Common myeloid progenitor, CD34-positive (primary cell): ENCODE data around the gene TRPM7.
A peak's percentile ranks its signal among the peaks of the same experiment; 100 is the strongest.
"Not testable (repeated sequence)": the region's sequence is repeated elsewhere in the genome, so short reads cannot be mapped to it uniquely, and the experiment has no call there.

ENCODE experiments used
- CTCF ChIA-PET: fragments of 350-600 bp; sonication (Branson Sonifier 250); formaldehyde crosslinking; loops from one replicate; lab custom pipeline; 2021; ENCODE audit warnings: antibody characterized with exemption; lab: Charles Lee
- POLR2A ChIA-PET: fragments of 350-600 bp; sonication (Branson Sonifier 250); formaldehyde crosslinking; loops from one replicate; lab custom pipeline; 2021; ENCODE audit warnings: antibody characterized with exemption; lab: Charles Lee
- DNase-seq, 3 donors: peaks; one replicate each; pipeline versions ENCODE4 v3.0.0 to v3.0.0-alpha.2; 2013
- H3K27ac ChIP-seq, 2 experiments: 1 replicate in 1 of 2; 2 replicates in 1 of 2; pipeline ENCODE4 v1.7.0; 2013; ENCODE audit warnings: inconsistent platforms in 2 of 2, low read length in 2 of 2, mild to moderate bottlenecking in 2 of 2, low read depth in 1 of 2, moderate library complexity in 1 of 2; ENCODE audit not compliant: severe bottlenecking in 2 of 2, insufficient read depth in 1 of 2, poor library complexity in 1 of 2
- H3K27me3 ChIP-seq, 5 experiments: replicated peaks in 2 of 5; 1 replicate in 3 of 5; 2 replicates in 2 of 5; pipeline versions ENCODE4 v1.6.1 to v1.7.0; 2013; ENCODE audit warnings: low read length in 4 of 5, mild to moderate bottlenecking in 2 of 5, moderate library complexity in 2 of 5, inconsistent platforms in 1 of 5; ENCODE audit not compliant: insufficient read depth in 5 of 5, control insufficient read depth in 4 of 5
- H3K36me3 ChIP-seq, 4 experiments: 1 replicate in 2 of 4; 2 replicates in 2 of 4; pipeline versions ENCODE4 v1.6.1 to v1.7.0; 2013; ENCODE audit warnings: low read length in 3 of 4, control low read depth in 1 of 4, mild to moderate bottlenecking in 1 of 4; ENCODE audit not compliant: control insufficient read depth in 4 of 4, insufficient read depth in 4 of 4
- H3K4me1 ChIP-seq, 4 experiments: 1 replicate in 3 of 4; 2 replicates in 1 of 4; pipeline versions ENCODE4 v1.6.1 to v1.7.1; 2013; ENCODE audit warnings: low read length in 3 of 4, mild to moderate bottlenecking in 3 of 4, control low read depth in 1 of 4, inconsistent platforms in 1 of 4, moderate library complexity in 1 of 4; ENCODE audit not compliant: control insufficient read depth in 4 of 4, insufficient read depth in 4 of 4; ENCODE audit errors: control extremely low read depth in 1 of 4
- H3K4me3 ChIP-seq, 7 experiments: 1 replicate in 4 of 7; 2 replicates in 3 of 7; pipeline versions ENCODE4 v1.5.1 to v1.7.0; 2013; ENCODE audit warnings: mild to moderate bottlenecking in 7 of 7, low read length in 6 of 7, moderate library complexity in 6 of 7, inconsistent platforms in 2 of 7, low read depth in 2 of 7, control low read depth in 1 of 7; ENCODE audit not compliant: insufficient read depth in 4 of 7, control insufficient read depth in 1 of 7; ENCODE audit errors: extremely low read depth in 1 of 7
- H3K9me3 ChIP-seq, 5 experiments: 1 replicate in 4 of 5; 2 replicates in 1 of 5; pipeline versions ENCODE4 v1.6.1 to v1.7.1; 2013; ENCODE audit warnings: low read length in 4 of 5, mild to moderate bottlenecking in 2 of 5, inconsistent platforms in 1 of 5, low read depth in 1 of 5, moderate library complexity in 1 of 5; ENCODE audit not compliant: control insufficient read depth in 4 of 5, insufficient read depth in 2 of 5; ENCODE audit errors: control extremely low read depth in 1 of 5
- WGBS: methylation state at CpG from one replicate; pipeline ENCODE4 v1.1.5; 2013; ENCODE audit not compliant: insufficient coverage; 5-methylcytosine and 5-hydroxymethylcytosine counted together

TRPM7 gene

DNA sequence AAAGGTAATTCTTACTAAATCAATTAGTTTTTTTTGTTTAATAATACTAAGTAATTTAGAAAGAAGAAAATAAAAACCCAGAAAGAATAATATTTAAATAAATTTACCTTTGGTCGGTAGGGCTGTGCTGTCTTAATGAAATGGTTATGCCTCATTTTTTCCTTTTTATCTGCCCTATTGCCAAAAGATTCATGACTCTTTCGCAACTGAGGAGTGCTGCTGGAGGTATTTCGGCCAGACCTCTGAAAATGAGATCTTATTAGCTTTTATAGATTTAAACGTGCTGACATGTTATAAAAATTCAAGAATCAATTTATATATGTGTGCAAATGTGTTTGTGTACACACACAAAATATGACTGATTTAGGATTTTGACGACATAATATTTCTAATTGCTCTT lies 73.0 kb downstream of the TRPM7 start:
- Histone ChIP-seq H3K36me3 (peaks cover 5 to 48% (median 28%) of the 10 kb centered on the region in 4 experiments), H3K27ac (no peak overlapping the region), H3K9me3 (no peaks in the 10 kb centered on the region), H3K4me1 (no peaks in the 10 kb centered on the region), H3K4me3 (no peak overlapping the region), H3K27me3 (no peaks in the 10 kb centered on the region)
- DNase-seq, result no peak
- ChIA-PET POLR2A (no interaction called here), CTCF (no interaction called here)
- 100% methylated on average over 1 of the region's 5 CpGs for WGBS

DNA sequence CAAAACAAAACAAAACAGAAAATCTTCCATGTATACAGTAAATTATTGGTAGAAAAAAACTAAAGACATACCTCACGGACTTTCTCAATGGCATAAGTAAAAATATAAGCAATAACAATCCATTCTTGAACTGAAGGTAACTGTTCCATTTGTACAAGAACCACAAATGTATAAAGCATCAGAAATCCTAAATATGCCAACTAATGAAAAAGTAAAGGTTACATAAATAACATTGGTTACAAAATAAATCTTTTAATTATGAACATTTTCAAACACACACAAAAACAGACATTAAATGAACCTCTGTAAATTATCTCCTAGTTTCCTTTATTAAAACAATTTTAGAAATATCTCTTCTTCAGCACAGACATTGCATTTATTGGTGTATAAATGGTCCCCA lies 79.5 kb downstream of the TRPM7 start:
- Histone ChIP-seq H3K9me3 (no peaks in the 10 kb centered on the region), H3K36me3 (peaks cover 23 to 71% (median 47%) of the 10 kb centered on the region in 4 experiments), H3K27me3 (no peaks in the 10 kb centered on the region), H3K4me3 (no peak overlapping the region), H3K4me1 (peaks cover 0 to 4% (median 2%) of the 10 kb centered on the region in 4 experiments), H3K27ac (no peak overlapping the region)
- WGBS, result no CpG with 5 or more reads among the region's 1 CpG
- CTCF ChIA-PET, result no interaction called here
- POLR2A ChIA-PET, result no interaction called here
- DNase-seq, result no peak

DNA sequence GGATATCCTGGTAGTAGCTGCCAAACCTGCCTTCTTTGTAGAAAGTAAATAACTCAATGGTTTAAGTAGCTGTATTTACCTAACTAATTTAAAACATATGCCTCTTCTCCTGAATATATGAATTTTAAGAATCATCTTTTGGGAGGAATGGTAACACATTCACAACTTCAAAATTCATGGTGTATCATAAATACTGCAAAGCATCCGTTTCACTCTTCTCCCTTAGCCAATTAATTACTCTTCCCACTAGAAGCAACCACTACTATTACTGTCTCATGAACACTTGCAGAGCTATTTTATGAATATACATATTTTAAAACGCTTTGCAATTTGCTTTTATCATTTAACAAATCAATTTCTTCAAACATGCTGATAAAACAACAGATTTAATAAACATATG lies 81.1 kb downstream of the TRPM7 start:
- CTCF ChIA-PET, result no interaction called here
- peaks cover 21 to 57% (median 40%) of the 10 kb centered on the region in 4 experiments for H3K36me3 ChIP-seq

DNA sequence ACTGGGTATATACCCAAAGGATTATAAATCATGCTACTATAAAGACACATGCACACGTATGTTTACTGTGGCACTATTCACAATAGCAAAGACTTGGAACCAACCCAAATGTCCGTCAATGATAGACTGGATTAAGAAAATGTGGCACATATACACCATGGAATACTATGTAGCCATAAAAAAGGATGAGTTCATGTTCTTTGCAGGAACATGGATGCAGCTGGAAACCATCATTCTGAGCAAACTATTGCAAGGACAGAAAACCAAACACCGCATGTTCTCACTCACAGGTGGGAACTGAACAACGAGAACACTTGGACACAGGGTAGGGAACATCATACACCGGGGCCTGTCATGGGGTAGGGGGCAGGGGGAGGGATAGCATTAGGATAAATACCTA lies 84.6 kb downstream of the TRPM7 start:
- DNase-seq, H3K27me3 ChIP-seq, CTCF ChIA-PET, H3K27ac ChIP-seq, H3K9me3 ChIP-seq, H3K4me3 ChIP-seq, POLR2A ChIA-PET, H3K4me1 ChIP-seq: not testable (repeated sequence)
- peaks cover 19 to 58% (median 37%) of the 10 kb centered on the region in 4 experiments for H3K36me3 ChIP-seq
- WGBS, result no CpG with 5 or more reads among the region's 5 CpGs

More for the DNA sequence above, 81.1 kb downstream of the TRPM7 start:
- Histone ChIP-seq H3K9me3 (no peaks in the 10 kb centered on the region), H3K4me3 (no peak overlapping the region), H3K27ac (no peak overlapping the region), H3K4me1 (peaks cover 0 to 4% (median 2%) of the 10 kb centered on the region in 4 experiments), H3K27me3 (no peaks in the 10 kb centered on the region)
- WGBS, result no CpG with 5 or more reads among the region's 2 CpGs
- DNase-seq, result no peak
- POLR2A ChIA-PET, result no interaction called here

DNA sequence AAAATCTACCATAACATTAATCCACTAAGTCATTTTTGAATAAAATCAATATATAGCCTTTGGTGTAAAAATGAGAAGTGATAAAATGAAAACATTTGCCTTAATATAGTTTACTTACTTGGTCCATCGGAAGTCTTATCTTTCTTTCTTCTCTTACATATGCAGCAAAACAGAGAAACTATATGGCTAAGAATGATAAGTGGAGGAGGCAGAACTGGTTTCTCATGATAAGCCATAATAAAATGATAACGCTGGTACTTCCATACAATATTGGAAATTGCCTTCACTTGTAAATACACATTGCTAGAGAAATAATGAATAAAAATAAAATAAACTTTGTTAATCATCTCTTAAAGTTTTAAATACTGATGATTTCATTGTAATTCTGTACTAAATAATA lies 92.3 kb downstream of the TRPM7 start:
- DNase-seq, result peak; percentile 37 to 62 (median 46)
- POLR2A ChIA-PET, result no interaction called here
- H3K4me1 ChIP-seq, result no peaks in the 10 kb centered on the region
- peaks cover 16 to 74% (median 43%) of the 10 kb centered on the region in 4 experiments for H3K36me3 ChIP-seq
- no peak overlapping the region for H3K4me3 ChIP-seq
- H3K9me3 ChIP-seq, result no peaks in the 10 kb centered on the region
- no peaks in the 10 kb centered on the region for H3K27me3 ChIP-seq
- H3K27ac ChIP-seq, result no peak overlapping the region
- CTCF ChIA-PET, result no interaction called here
- WGBS, result no CpG with 5 or more reads among the region's 2 CpGs

DNA sequence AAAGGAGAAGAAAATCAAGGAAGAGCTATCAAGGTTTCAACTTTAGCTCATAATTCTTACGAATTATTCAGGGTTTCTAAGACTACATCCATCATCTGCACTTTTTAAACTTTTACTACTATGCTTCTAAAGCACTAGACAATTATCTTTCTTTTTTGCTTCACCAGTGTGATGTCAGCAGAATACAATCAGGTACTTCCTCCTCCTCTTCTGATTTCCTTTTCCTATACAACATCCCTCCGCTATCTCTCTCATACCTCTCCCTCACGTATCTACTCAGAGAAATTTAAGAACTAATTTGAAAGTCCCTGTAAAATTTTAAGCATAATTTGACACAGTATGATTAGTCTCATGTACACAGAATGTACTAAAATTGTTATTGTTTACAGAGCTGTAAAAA lies 92.8 kb downstream of the TRPM7 start:
- DNase-seq, result no peak
- no peaks in the 10 kb centered on the region for H3K27me3 ChIP-seq
- H3K27ac ChIP-seq, result peak overlapping the region in 1 of 2 experiments; percentile 22
- H3K4me1 ChIP-seq, result no peaks in the 10 kb centered on the region
- ChIA-PET CTCF (no interaction called here), POLR2A (no interaction called here)
- H3K4me3 ChIP-seq, result no peak overlapping the region
- peaks cover 20 to 73% (median 43%) of the 10 kb centered on the region in 4 experiments for H3K36me3 ChIP-seq
- whole genome bisulfite sequencing, result no CpG with 5 or more reads among the region's 3 CpGs
- H3K9me3 ChIP-seq, result no peaks in the 10 kb centered on the region

DNA sequence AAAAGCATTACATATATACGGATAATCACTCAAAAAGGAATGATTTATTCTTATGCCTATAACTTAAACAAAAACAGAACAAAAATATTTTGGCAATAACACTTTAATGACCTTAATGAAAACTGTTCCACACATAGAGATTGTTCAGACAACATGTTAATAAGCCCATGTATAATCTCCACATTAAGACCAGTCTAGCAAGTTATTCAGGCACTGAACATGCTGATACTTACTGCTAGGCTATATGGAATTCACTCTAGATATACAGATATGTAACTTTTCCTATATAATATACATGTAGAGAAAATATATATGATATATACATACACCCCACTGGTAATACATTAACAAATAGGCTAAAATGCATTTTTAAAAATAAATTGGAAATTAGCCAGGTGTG lies 96.3 kb downstream of the TRPM7 start:
- no peak for DNase-seq
- Histone ChIP-seq H3K4me1 (no peaks in the 10 kb centered on the region), H3K27ac (no peak overlapping the region), H3K36me3 (peaks cover 20 to 74% (median 49%) of the 10 kb centered on the region in 4 experiments), H3K27me3 (no peaks in the 10 kb centered on the region), H3K9me3 (no peaks in the 10 kb centered on the region), H3K4me3 (no peak overlapping the region)
- no CpG with 5 or more reads among the region's 1 CpG for WGBS
- ChIA-PET POLR2A (no interaction called here), CTCF (interaction anchor here (1.6 kb wide), 1 partner anchor 12 kb away, joined by 3 read pairs; no protein-coding TSS in a partner anchor)
